HG03135 (cell line): ENCODE data around the gene GATB.

Source experiments
- ATAC-seq: cut with Tn5 transposase; IDR thresholded peaks from one replicate; pipeline ENCODE4 v1.9.1; 2021; ENCODE audit warnings: mild to moderate bottlenecking, moderate library complexity; ENCODE audit not compliant: unreplicated experiment

The GATB gene

GRCh38 chr4:151658959-151659600, 101.7 kb downstream of the GATB start:
- ATAC-seq, result no peak

- ATAC-seq, result no peak
Observed at GRCh38 chr4:151657896-151658295, 102.9 kb downstream of the GATB start.

GRCh38 chr4:151656058-151656457, 104.7 kb downstream of the GATB start:
- no peak for ATAC-seq

- no peak for ATAC-seq
Observed at GRCh38 chr4:151653548-151653918, 107.3 kb downstream of the GATB start.

GRCh38 chr4:151652841-151653547, 107.8 kb downstream of the GATB start:
- ATAC-seq, result no peak

- ATAC-seq, result no peak
Observed at GRCh38 chr4:151651496-151651895, 109.3 kb downstream of the GATB start.

GRCh38 chr4:151649479-151649878, 111.3 kb downstream of the GATB start:
- ATAC-seq, result no peak

- no peak for ATAC-seq
Observed at GRCh38 chr4:151646322-151646721, 114.5 kb downstream of the GATB start.

GRCh38 chr4:151644622-151645021, 116.2 kb downstream of the GATB start:
- no peak for ATAC-seq

- ATAC-seq, result no peak
Observed at GRCh38 chr4:151643564-151643963, 117.2 kb downstream of the GATB start.

GRCh38 chr4:151641983-151642382, 118.8 kb downstream of the GATB start:
- no peak for ATAC-seq

- ATAC-seq, result no peak
Observed at GRCh38 chr4:151641167-151641566, 119.6 kb downstream of the GATB start.

- no peak for ATAC-seq
Observed at GRCh38 chr4:151640381-151640780, 120.4 kb downstream of the GATB start.

- ATAC-seq, result no peak
Observed at GRCh38 chr4:151638295-151638858, 122.4 kb downstream of the GATB start.

- no peak for ATAC-seq
Observed at GRCh38 chr4:151631349-151631748, 129.5 kb downstream of the GATB start.

GRCh38 chr4:151629097-151629783, 131.6 kb downstream of the GATB start:
- ATAC-seq, result no peak

GRCh38 chr4:151628001-151628608, 132.7 kb downstream of the GATB start:
- ATAC-seq, result no peak

GRCh38 chr4:151627491-151627890, 133.3 kb downstream of the GATB start:
- ATAC-seq, result no peak

GRCh38 chr4:151626751-151627150, 134.1 kb downstream of the GATB start:
- no peak for ATAC-seq

- no peak for ATAC-seq
Observed at GRCh38 chr4:151626228-151626627, 134.6 kb downstream of the GATB start.
